ENCODE data around the gene GATAD1. TPM values are rescaled to one million over a fixed set of nuclear protein-coding genes. Genes with fewer than 3 reads are reported as not detected.

The GATAD1 gene
- total RNA-seq, 1 donor from 2014 or later: 23.1 TPM

- Histone ChIP-seq H3K79me2 (ENCODE audit: insufficient read depth, low read length) (no peaks in the 10 kb centered on the region), H3K27ac (ENCODE audit: low read depth, low read length) (no peak overlapping the region), H3K36me3 (ENCODE audit: insufficient read depth, low read length) (peaks cover 23% of the 10 kb centered on the region), H3K4me3 (ENCODE audit: insufficient read depth, low read depth, low read length) (no peak overlapping the region), H3K4me2 (ENCODE audit: low read length) (no peak overlapping the region), H3K4me1 (ENCODE audit: insufficient read depth, low read length) (no peaks in the 10 kb centered on the region), H3K9me3 (ENCODE audit: insufficient read depth, low read depth, low read length) (no peaks in the 10 kb centered on the region), H2AFZ (ENCODE audit: low read depth, low read length) (no peak overlapping the region), H3K27me3 (ENCODE audit: insufficient read depth, low read length) (no peaks in the 10 kb centered on the region), H3K9ac (ENCODE audit: low read length) (no peak overlapping the region), H4K20me1 (ENCODE audit: insufficient read depth, low read length) (no peaks in the 10 kb centered on the region)
- no peak for FAIRE-seq
- Mint-ChIP-seq H3K36me3 (ENCODE audit: low read depth, unreplicated experiment) (peaks cover 14% of the 10 kb centered on the region), H3K4me1 (ENCODE audit: low read depth, unreplicated experiment) (peaks cover 12% of the 10 kb centered on the region), H3K27ac (ENCODE audit: unreplicated experiment) (no peak overlapping the region), H3K4me3 (ENCODE audit: unreplicated experiment) (no peak overlapping the region), H3K27me3 (ENCODE audit: low read depth, unreplicated experiment) (no peaks in the 10 kb centered on the region), H3K9me3 (ENCODE audit: unreplicated experiment) (no peaks in the 10 kb centered on the region)
- DNase-seq (ENCODE audit: low read depth): no peak
- no peak for TF ChIP-seq EZH2 (IDR thresholded peaks at IDR 0.05; ENCODE audit: insufficient read depth, low read length)
- no peak for TF ChIP-seq CTCF (IDR thresholded peaks at IDR 0.05; ENCODE audit: insufficient read depth, low read depth, low read length)
Measured at GRCh38 chr7:92400013-92400412, 47.3 kb upstream of the GATAD1 start.

- Mint-ChIP-seq H3K4me3 (ENCODE audit: unreplicated experiment) (no peak overlapping the region), H3K36me3 (ENCODE audit: low read depth, unreplicated experiment) (peaks cover 14% of the 10 kb centered on the region), H3K4me1 (ENCODE audit: low read depth, unreplicated experiment) (peaks cover 12% of the 10 kb centered on the region), H3K27ac (ENCODE audit: unreplicated experiment) (peak overlapping the region; percentile 1), H3K9me3 (ENCODE audit: unreplicated experiment) (no peaks in the 10 kb centered on the region), H3K27me3 (ENCODE audit: low read depth, unreplicated experiment) (no peaks in the 10 kb centered on the region)
- TF ChIP-seq CTCF (IDR thresholded peaks at IDR 0.05; ENCODE audit: insufficient read depth, low read depth, low read length) (no peak), EZH2 (IDR thresholded peaks at IDR 0.05; ENCODE audit: insufficient read depth, low read length) (no peak)
- Histone ChIP-seq H3K9ac (ENCODE audit: low read length) (no peak overlapping the region), H3K4me1 (ENCODE audit: insufficient read depth, low read length) (no peaks in the 10 kb centered on the region), H2AFZ (ENCODE audit: low read depth, low read length) (no peak overlapping the region), H3K4me2 (ENCODE audit: low read length) (no peak overlapping the region), H3K27ac (ENCODE audit: low read depth, low read length) (peak overlapping the region; percentile 11), H3K9me3 (ENCODE audit: insufficient read depth, low read depth, low read length) (no peaks in the 10 kb centered on the region), H3K27me3 (ENCODE audit: insufficient read depth, low read length) (no peaks in the 10 kb centered on the region), H3K4me3 (ENCODE audit: insufficient read depth, low read depth, low read length) (no peak overlapping the region), H3K36me3 (ENCODE audit: insufficient read depth, low read length) (peaks cover 13% of the 10 kb centered on the region), H3K79me2 (ENCODE audit: insufficient read depth, low read length) (no peaks in the 10 kb centered on the region), H4K20me1 (ENCODE audit: insufficient read depth, low read length) (no peaks in the 10 kb centered on the region)
- FAIRE-seq (no peak), DNase-seq (ENCODE audit: low read depth) (peak; percentile 55)
Measured at GRCh38 chr7:92402920-92403759, 44.1 kb upstream of the GATAD1 start.

- no peaks in the 10 kb centered on the region for H3K79me2 ChIP-seq (ENCODE audit: insufficient read depth, low read length)
- peaks cover 8% of the 10 kb centered on the region for H3K36me3 ChIP-seq (ENCODE audit: insufficient read depth, low read length)
- no peak overlapping the region for H2AFZ ChIP-seq (ENCODE audit: low read depth, low read length)
- no peaks in the 10 kb centered on the region for H3K27me3 ChIP-seq (ENCODE audit: insufficient read depth, low read length)
- no peak overlapping the region for H3K4me2 ChIP-seq (ENCODE audit: low read length)
- no peak overlapping the region for H3K27ac Mint-ChIP-seq (ENCODE audit: unreplicated experiment)
- H3K4me1 Mint-ChIP-seq (ENCODE audit: low read depth, unreplicated experiment): peaks cover 12% of the 10 kb centered on the region
- H4K20me1 ChIP-seq (ENCODE audit: insufficient read depth, low read length): no peaks in the 10 kb centered on the region
- H3K9me3 ChIP-seq (ENCODE audit: insufficient read depth, low read depth, low read length): no peaks in the 10 kb centered on the region
- no peak for TF ChIP-seq CTCF (IDR thresholded peaks at IDR 0.05; ENCODE audit: insufficient read depth, low read depth, low read length)
- no peak for TF ChIP-seq EZH2 (IDR thresholded peaks at IDR 0.05; ENCODE audit: insufficient read depth, low read length)
- no peaks in the 10 kb centered on the region for H3K27me3 Mint-ChIP-seq (ENCODE audit: low read depth, unreplicated experiment)
- H3K4me3 Mint-ChIP-seq (ENCODE audit: unreplicated experiment): no peak overlapping the region
- H3K4me3 ChIP-seq (ENCODE audit: insufficient read depth, low read depth, low read length): no peak overlapping the region
- H3K9ac ChIP-seq (ENCODE audit: low read length): no peak overlapping the region
- H3K4me1 ChIP-seq (ENCODE audit: insufficient read depth, low read length): no peaks in the 10 kb centered on the region
- H3K9me3 Mint-ChIP-seq (ENCODE audit: unreplicated experiment): no peaks in the 10 kb centered on the region
- no peak for FAIRE-seq
- no peak overlapping the region for H3K27ac ChIP-seq (ENCODE audit: low read depth, low read length)
- peaks cover 9% of the 10 kb centered on the region for H3K36me3 Mint-ChIP-seq (ENCODE audit: low read depth, unreplicated experiment)
- no peak for DNase-seq (ENCODE audit: low read depth)
Measured at GRCh38 chr7:92403760-92404074, 43.6 kb upstream of the GATAD1 start.
